Activated CD8-positive, alpha-beta memory T cell treated with anti-CD3 and anti-CD28 coated beads for 4 hours (primary cell): Measurements from ENCODE around the gene FAM76A.
"Not testable (repeated sequence)": the region's sequence is repeated elsewhere in the genome, so short reads cannot be mapped to it uniquely, and the experiment has no call there.

Source experiments
- DNase-seq, 2 donors: peaks; one replicate each; pipeline ENCODE4 v3.0.0-alpha.2; 2020; ENCODE audit warnings: low read depth in 2 of 2

Gene FAM76A

DNA sequence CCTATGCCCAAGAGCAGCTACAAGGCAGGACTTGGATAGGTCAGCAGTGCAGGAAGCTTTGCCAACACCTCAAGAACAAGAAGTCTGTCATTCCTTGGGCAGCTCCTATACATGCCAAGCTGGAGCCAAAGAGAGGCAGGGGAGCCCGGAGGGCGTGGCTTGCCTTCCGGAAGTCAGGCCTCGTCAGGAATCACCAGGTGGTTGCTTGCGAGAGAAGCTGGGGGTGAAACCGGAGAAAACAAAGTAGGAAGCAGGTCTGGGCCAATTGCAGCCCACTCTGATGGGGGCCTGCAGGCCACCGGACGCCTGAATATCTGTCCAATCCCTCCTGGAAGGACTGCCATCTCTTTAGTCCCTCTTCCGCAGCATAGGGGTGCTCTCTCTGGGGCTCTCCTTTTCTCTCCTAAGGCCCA, 794 bp upstream of the FAM76A start:
- DNase-seq, result no peak

DNA sequence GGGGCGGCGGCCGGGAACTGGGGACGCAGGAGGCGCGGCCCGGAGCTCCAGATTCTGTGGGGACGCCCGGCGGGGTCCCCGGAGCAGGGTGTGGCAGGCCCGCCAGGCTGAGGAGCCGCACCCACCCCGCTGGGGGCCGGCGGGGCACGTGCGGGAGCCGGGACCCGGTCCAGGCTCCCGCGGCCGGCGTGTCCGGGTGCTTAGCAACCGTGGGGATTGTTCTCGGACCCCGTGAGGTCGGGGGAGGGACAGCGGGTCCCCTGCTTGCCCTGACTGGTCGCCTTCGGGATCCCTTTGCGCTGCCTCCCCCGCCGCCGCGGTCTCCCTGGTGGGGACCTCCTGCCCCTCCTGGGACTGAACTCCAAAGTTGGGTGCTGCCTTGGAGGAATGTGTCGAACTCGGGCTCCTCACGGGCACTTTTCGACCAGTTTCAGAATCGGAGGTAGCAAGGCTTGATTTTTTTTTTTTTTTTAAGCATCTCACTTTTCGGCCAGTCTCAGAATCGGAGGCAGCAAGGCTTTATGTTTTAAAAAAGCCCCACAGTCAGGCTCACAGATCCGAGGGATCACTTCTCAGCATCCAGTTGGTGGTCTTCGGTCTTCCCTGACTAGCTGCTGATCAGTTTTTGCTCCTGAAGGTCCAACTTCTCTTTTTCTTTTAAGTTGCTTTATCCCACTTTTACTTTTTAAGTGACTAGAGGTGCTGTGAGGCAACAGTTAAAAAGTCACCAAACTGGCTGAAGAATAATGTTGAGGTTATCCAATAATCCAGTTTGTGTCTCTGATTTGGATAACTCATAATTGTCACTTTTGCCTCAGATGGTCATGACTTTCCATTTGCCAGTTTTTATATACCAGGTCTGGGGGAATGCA, 648 bp downstream of the FAM76A start:
- peak; percentile 2 to 7 for DNase-seq

DNA sequence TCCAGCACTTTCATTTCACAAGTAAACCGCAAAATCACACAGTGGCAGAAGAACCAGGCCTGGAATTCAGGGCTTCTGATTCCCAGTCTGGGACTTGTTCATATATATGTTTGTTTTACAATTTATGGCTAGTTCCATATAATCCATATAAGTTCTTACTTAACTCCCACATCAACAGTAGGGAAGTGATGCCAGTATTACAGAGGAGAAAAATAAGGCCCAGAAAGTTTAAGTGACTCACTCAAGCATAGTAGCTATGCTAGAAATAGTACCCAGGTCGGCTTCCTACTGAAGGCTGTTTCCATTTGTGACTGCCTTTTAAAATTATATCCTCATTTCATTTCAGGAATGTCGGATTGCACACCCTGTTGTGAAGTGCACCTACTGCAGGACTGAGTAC, 1.4 kb downstream of the FAM76A start:
- no peak for DNase-seq

DNA sequence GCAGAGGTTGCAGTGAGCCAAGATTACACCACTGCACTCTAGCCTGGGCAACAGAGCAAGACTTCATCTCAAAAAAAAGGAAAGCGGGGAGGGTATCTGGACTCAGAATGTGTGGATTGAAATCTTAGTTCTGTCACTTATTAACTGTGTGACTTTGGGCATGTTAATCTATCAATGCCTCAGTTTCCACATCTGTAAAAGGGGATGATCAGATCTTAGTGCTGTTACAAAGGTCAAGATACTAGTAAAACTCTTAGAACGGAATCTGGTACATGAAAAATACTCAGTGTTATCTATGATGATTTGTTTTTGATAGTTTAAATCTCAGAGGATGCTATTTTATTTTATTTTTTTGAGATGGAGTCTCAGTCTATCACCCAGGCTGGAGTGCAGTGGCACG, 10.5 kb downstream of the FAM76A start:
- DNase-seq, result no peak

DNA sequence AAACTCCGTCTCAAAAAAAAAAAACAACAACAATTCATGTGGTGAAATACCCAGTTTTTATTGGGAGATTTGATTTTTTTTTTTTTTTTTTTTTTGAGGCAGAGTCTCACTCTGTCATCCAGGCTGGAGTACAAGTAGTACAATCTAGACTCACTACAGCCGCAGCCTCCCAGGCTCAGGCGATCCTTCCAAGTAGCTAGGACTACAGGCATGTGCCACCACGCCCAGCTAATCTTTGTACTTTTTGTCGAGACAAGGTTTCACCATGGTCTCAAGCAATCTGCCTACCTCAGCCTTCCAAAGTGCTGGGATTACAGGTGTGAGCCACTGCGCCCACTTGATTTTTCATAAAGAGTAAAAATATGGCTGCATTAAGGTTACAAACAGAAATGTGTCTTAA, 15.4 kb downstream of the FAM76A start:
- DNase-seq, result no peak

DNA sequence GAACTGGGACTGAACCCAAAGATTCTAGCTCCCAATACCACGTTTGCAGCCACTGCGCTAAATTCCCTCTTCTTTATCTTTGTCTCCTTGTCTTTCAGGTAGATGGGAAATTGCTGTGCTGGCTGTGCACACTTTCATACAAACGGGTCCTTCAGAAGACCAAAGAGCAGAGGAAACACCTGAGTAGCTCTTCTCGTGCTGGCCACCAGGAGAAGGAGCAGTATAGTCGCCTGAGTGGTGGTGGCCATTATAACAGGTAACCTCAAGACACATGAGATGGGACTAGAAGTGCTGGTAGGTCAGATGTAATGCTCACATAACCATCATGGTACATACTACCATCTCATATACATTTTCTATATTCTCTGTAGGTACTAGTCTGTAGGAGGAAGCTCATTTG, 18.8 kb downstream of the FAM76A start:
- no peak for DNase-seq

DNA sequence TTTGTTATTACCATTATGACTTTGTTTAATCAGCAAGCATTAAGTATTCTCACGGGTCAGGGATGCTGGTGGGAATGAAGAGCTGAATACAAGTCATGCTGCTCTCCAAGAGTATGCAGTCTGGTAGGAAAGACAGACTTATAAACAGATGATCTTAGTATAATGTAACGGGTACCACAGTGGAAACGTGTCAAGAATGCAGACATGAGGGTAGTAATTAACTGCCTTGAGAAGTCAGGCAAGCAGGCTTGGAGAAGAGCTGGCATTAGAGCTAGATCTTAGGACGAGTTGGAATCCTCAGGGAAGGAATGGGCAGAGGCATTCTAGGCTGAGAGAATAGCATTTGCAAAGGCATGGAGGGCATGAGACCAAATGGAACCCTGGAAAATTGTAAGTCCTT, 19.7 kb downstream of the FAM76A start:
- DNase-seq, result no peak

DNA sequence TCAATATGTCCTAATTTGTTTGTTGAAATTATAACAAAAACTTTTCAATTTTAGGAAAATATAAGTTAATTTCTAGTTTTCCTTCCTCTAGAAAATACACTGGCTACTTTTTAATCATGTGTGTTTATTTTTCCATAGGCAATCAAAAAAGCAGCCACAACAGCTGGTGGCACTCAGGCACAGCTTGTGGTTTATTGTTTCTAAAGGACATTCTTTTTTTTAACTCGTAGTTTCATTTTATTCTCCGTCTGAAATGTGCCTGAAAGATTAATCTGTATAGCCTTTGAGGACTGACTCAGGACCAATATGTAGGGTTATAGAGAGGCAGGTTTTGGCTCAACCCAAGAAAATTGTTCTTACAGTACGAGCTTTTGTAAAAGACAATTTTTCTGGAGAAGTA, 26.6 kb downstream of the FAM76A start:
- DNase-seq, result no peak

DNA sequence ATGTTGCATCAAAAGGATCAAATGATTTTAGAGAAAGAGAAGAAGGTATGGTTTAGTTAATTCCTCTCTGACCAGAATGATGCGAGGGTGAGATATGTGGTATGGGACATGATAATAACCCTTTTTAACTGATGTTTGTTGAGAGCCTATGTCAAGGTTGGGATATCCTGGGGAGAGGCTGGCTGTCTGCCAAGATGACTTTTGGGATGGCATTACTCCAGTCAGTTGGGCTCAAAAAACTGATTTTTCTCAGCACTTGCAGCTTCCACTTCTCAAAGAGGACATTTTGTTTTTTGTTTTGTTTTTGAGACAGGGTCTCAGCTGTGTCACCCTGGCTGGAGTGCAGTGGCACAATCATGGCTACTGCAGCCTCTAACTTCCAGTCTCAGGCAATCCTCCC, 29.5 kb downstream of the FAM76A start:
- no peak for DNase-seq

DNA sequence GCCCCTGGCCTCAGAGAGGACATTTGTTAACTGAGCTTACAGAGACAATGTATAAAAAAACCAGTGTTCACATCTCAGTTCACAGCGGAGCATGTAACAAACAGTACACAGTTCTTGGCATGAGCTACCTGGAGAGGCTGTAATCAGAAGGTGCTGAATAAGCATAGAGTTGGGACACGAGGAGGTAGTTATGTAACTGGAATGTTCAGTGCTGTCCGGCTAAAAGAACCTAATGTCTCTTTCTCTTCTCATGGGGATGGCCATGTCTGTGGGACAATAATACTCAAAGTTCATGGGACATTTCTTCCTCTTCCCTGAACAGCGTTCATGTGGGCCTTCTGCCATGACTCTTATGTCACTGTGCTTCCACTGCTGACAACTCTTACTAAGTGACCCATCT, 30.1 kb downstream of the FAM76A start:
- no peak for DNase-seq

DNA sequence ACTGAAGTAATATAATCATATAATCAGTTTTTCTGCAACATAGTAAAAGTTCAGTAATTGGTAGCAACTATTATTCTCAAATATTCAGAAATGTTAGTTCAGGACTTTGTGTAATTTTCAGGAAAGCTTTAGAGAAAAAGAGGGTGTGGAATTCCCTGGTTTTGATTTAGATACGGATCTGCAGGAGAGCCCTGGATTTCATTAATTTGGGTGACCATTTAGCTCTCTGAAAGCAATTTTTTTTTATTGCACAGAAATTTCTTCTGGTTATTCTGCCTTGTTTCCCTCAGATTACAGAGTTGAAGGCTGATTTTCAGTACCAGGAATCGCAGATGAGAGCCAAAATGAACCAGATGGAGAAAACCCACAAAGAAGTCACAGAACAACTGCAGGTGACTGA, 33.5 kb downstream of the FAM76A start:
- no peak for DNase-seq

DNA sequence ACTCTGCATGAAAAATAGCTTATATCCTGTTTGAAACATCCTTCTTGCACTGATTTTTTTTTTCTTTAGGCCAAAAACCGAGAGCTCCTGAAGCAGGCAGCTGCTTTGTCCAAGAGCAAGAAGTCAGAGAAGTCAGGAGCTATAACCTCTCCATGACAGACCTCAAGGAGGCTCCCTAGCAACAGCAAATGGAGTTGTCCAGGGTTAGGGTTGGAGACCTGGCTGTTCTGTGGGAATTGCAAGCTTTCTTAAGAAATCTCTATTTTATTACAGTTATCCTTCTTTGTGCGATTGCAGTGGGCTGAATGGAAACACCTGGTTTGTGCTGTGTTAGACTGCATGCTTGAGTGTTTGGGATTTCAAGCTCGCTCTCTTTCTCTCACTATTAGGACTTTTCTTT, 34.7 kb downstream of the FAM76A start:
- DNase-seq, result no peak

DNA sequence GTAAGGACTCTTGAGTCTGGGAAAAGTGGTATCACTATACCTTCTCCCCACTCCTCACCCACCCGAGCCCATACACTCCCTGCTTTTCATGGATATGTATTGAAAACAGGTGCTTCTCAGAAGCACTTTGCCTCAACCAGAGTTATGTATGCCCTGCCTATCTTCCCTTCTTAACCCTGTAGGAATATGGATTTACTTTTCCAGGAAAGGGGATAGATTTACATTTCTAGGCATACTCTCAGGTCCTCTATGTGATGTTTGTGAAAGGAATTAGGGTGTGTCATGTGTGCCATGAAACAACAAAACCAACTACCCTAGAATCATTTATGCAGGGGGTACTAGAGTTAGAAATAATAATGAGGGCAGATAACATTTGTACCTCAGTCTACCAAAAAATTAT, 36.3 kb downstream of the FAM76A start:
- DNase-seq, result no peak

DNA sequence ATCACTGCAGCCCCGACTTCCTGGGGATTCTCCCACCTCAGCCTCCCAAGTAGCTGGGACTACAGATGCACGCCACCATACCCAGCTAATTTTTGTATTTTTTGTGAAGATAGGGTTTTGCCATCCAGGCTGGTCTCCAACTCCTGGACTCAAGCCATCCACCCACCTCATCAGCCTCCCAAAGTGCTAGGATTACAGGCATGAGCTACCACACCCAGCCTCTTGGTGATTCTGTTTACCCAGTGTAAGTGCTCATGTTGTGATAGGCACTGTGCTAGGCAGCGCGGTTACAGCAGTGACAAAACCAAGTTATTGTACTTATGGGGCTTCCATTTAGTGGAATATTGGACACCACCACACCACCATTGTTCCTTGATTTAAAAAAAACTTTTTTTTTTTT, 37.6 kb downstream of the FAM76A start:
- DNase-seq, result no peak

DNA sequence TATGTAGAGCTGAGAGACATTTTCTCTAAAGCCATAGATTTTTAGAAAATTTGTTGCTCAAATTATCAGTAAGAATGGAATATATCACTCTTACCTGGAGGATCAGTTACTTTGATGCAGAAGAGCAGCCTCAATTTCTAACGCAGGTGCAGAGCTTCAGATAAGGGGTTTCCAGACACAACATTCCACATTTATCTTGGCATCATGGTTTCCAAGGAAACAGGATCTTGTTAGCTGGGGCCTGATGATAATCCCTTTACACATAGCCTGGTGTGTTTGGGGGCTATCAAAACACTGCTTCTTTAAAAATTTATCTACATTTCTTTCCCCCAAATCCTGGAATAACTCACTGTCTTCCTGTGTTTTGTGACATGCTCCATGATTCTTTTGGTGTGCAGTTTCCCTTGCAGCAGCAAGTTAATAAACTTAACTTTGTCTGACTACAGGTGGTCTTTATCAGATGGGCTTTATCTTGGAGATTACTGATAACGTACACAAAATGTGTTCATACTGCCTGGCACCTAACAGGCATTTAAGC, 44.6 kb downstream of the FAM76A start:
- no peak for DNase-seq

DNA sequence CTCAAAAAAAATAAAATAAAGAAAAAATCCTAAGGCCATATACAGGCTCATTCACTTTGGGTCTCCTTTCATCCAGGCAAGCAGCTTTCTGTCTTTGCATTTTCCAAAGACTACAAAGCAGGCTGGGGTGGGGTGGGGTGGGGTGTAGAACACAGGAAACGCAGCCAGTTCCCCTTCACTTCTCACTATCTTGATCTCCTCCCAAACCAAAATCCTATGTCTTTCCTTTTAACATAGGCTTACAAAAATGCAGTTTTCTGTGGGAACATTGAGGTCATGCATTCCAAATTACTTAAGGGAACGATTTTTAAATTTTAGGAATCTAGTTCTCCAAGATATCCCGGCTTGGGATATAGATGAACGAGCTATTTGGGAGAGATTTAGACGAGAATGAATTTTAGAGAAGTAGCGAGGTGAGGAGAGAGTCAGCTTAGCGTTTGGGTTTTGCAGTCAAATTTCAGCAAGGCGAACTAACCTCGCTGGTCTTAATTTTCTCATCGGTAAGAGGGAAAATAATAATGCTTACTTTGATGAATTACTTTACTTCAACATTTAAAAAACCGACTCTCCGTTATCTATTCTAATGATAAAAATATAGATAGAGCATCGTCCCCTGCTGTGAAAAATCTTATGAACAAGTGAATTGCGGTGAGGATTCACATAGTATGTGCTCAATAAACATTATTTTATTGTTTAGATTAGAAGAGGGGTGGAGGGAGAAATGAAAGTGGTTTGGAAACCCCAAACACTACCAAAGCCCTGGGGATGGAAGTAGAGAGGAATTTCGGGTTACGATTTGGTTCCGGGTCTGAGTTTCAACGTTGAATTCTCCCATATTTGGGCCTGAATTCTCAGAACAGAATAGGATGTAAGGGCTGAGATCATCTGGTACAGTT, 46.5 kb downstream of the FAM76A start:
- no peak for DNase-seq

DNA sequence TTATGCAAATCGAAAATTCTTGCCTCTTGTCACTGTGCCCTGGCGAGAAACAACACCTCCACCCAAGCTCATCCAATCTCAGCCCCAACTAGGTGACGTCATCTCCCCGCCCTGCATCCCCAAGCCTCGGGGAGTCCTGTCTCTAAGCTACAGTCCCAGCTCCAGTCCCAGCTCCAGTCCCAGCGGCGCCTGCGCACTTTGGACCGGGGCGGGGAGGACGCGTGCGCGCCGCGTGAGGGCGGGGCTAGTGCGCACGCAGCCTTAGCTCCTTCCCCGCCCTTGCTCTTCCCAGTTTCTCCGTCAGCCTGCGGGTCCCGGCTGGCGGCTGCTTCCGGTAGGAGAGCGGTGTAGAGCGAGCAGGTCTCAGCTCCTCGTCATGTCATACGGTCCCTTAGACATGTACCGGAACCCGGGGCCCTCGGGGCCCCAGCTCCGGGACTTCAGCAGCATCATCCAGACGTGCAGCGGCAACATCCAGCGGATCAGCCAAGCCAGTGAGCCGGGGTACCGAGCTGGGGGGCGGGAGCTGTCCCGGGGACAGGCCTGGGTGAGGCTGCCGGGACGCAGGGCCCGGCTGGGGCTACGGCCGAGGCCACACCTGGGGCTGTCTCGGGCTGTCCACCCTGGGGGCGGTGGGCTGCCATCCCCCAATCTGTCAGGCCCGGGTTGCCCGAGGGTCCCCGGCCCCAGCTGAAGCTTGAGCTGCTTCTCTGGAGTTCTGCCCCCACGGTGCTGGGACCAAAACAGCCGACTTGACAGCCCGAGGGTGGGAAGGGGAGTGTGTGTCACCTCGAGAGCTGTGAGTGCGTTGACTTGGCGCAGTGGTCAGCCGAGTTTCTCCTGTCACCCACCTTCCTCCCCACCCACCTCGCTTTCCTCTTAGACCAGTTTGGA, 47.4 kb downstream of the FAM76A start, which contains the start of gene STX12:
Gene STX12 (plus strand): TSS at position 288 of the 894 bp plus-strand sequence. CDS start 89 bp downstream, at position 377.
- DNase-seq, result peak; percentile 96 to 98

DNA sequence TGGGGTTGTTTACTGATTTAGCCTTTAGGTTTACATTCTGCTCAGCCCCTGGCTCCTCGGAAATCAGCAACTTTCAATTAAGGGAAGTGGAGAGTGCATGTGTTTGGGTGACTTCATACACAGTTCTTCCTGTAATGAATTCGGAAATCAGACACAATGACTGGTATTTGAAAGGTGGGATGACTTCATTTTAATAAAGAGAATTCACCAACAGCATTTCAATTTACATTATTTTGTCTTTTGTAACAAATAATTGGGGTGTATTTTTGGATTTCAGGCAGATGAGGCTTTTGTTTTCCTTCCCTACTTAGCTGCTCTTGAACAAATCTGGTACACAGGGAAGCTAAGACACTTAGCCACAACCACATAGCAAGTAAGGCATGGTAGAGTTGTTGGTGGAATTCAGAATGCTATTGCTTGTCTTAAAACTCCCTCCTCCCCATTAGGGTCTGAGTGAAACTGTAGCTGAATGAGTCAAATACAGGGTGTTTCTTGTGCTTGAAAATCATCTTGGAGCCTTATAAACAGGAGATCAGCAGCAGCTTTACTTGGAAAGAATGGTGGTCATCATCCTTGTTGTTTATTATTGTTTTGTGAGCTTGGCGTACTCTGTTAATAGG, 48.2 kb downstream of the FAM76A start:
- DNase-seq, result no peak

DNA sequence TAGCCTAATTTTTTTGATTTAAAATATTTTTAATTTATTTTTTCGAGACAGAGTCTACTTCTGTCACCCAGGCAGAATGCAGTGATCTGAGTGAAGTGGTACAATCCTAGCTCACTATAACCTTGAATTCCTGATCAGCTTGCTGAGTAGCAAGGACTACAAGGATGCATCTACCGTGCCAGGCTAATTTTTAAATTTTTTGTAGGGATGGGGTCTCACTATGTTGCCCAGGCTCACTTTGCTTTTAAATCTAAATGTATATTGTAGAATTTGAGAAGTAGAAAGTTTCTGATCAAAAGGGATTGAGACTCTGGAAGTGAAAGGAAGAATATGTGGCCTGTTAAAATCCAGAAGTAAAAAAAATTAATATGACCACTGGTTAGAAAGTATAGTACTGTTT, 48.9 kb downstream of the FAM76A start:
- no peak for DNase-seq

DNA sequence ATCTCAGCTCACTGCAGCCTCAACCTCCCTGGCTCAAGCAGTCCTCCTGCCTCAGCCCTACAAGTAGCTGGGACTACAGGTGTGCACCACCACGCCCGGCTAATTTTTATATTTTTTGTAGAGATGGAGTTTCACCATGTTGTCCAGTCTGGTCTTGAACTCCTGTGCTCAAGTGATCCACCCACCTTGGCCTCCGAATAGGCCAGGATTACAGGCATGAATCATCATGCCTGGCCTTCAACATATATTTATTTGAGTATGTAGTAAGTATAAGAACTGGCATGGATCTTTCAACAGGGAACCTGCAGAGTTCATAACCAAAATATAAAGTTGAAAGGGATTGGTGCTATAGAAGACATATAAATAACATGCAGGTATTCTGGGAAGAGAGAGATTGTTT, 49.6 kb downstream of the FAM76A start:
- DNase-seq, result not testable (repeated sequence)

DNA sequence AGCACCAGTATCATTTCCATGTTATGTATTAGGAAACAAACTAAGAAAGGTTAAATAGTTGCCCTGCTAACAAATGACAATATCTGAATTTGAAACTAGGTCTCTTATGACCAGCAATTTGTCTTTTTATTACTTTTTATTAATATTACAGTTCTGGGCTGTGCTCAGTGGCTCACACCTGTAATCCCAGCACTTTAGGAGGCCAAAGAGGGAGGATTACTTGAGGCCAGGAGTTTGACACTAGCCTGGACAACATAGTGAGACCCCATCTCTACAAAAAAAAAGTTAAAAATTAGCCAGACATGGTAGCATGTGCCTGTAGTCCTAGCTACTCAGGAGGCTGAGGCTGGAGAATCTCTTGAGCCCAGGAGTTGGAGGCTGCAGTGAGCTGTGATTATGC, 50.5 kb downstream of the FAM76A start:
- DNase-seq, result not testable (repeated sequence)
